Ovary (tissue), 3 donors: ENCODE measurements around the gene GBX1.

Experiments
- POLR2A ChIP-seq: fragments of 450-650 bp; IDR thresholded peaks from one replicate; pipeline ENCODE4 v1.6.1; 2017; ENCODE audit warnings: antibody characterized with exemption, mild to moderate bottlenecking, moderate library complexity
- TF ChIP-seq, protein P1 (sequence below), 3 donors: fragments of 450-650 bp in 2 of 3; fragments of 200-600 bp in 1 of 3; IDR thresholded peaks; one replicate each; pipeline versions ENCODE4 v1.5.1 to v1.8.0; 2016 to 2022; ENCODE audit warnings: antibody characterized with exemption in 3 of 3, mild to moderate bottlenecking in 1 of 3
- donor health status: DM: no; HTN: no; CAD: no.

- TF ChIP-seq POLR2A, result no peak
- TF ChIP-seq, protein P1, sequence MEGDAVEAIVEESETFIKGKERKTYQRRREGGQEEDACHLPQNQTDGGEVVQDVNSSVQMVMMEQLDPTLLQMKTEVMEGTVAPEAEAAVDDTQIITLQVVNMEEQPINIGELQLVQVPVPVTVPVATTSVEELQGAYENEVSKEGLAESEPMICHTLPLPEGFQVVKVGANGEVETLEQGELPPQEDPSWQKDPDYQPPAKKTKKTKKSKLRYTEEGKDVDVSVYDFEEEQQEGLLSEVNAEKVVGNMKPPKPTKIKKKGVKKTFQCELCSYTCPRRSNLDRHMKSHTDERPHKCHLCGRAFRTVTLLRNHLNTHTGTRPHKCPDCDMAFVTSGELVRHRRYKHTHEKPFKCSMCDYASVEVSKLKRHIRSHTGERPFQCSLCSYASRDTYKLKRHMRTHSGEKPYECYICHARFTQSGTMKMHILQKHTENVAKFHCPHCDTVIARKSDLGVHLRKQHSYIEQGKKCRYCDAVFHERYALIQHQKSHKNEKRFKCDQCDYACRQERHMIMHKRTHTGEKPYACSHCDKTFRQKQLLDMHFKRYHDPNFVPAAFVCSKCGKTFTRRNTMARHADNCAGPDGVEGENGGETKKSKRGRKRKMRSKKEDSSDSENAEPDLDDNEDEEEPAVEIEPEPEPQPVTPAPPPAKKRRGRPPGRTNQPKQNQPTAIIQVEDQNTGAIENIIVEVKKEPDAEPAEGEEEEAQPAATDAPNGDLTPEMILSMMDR (IDR thresholded peaks at IDR 0.05), result no peak
Measured at GRCh38 chr7:151113344-151114150, 53.9 kb downstream of the GBX1 start.
